Raji (cell line): Measurements from ENCODE around the gene TRMO.

ENCODE experiments used
- POLR2A ChIP-seq: IDR thresholded peaks from 2 replicates; pipeline ENCODE4 v1.6.1; 2011; ENCODE audit warnings: low read depth, low read length, control low read depth; ENCODE audit not compliant: insufficient read depth

TRMO gene

GRCh38 chr9:97858393-97858713 lies 63.9 kb downstream of the TRMO start:
- TF ChIP-seq POLR2A: no peak

- no peak for TF ChIP-seq POLR2A
These were observed 64.5 kb downstream of the TRMO start for GRCh38 chr9:97857606-97858392.

- TF ChIP-seq POLR2A: no peak
These were observed 65.3 kb downstream of the TRMO start for GRCh38 chr9:97856857-97857605.

GRCh38 chr9:97855899-97856298 lies 66.4 kb downstream of the TRMO start:
- TF ChIP-seq POLR2A: no peak

- TF ChIP-seq POLR2A: no peak
These were observed 66.8 kb downstream of the TRMO start for GRCh38 chr9:97855486-97855875.

GRCh38 chr9:97854696-97855485 lies 67.4 kb downstream of the TRMO start:
- no peak for TF ChIP-seq POLR2A
